AG04450 (cell line): ENCODE measurements around the gene NRN1L. TPM values are rescaled to one million over a fixed set of nuclear protein-coding genes. Genes with fewer than 3 reads are reported as not detected.

ENCODE experiments used
- CTCF ChIA-PET: fragments of 300-600, 350-600 bp; formaldehyde crosslinking; extraction: SDS; loops from one replicate; lab custom pipeline; 2022; ENCODE audit warnings: antibody characterized with exemption, inconsistent platforms; lab: Charles Lee
- POLR2A ChIA-PET: fragments of 350-600 bp; formaldehyde crosslinking; extraction: SDS; loops from one replicate; lab custom pipeline; 2021; ENCODE audit warnings: antibody characterized with exemption, inconsistent platforms; lab: Yijun Ruan, JAX
- DNase-seq: peaks from one replicate; pipeline ENCODE4 v3.0.0-alpha.2; 2011; ENCODE audit warnings: low read depth, low spot score
- H3K27ac ChIP-seq: one replicate; pipeline ENCODE4 v1.5.1; 2012; ENCODE audit warnings: low read depth, low read length, control low read depth
- H3K27me3 ChIP-seq: one replicate; pipeline ENCODE4 v1.6.0; 2012; ENCODE audit warnings: low read length; ENCODE audit not compliant: control insufficient read depth, insufficient read depth
- H3K4me3 ChIP-seq: 2 replicates; pipeline ENCODE4 v1.5.1; 2011; ENCODE audit warnings: mild to moderate bottlenecking, low read depth, low read length, control low read depth
- H3K9me3 ChIP-seq: 2 replicates; pipeline ENCODE4 v1.5.1; 2012; ENCODE audit warnings: low read length; ENCODE audit not compliant: control insufficient read depth, insufficient read depth
- CTCF ChIP-seq: IDR thresholded peaks from 2 replicates; pipeline ENCODE4 v1.5.1; 2011; ENCODE audit warnings: low read depth, low read length, control low read depth, inconsistent platforms
- polyA plus RNA-seq: library from polyadenylated mRNA; depleted of rRNA; stranded (reverse); fragments of >200 nt; gene quantifications from 2 replicates; pipeline ENCODE4 v1.2.3, GENCODE V29; 2011

The NRN1L gene
- polyA plus RNA-seq, 1 experiment, result 0.21 TPM

GRCh38 chr16:67902831-67903230 lies 18.1 kb downstream of the NRN1L start:
- H3K4me3 ChIP-seq, result no peak overlapping the region
- H3K9me3 ChIP-seq, result no peaks in the 10 kb centered on the region
- DNase-seq, result no peak
- ChIA-PET POLR2A (no interaction called here), CTCF (interaction anchor here (2.1 kb wide), 1 partner anchor 87 kb away, joined by 8 read pairs; no protein-coding TSS in a partner anchor)
- TF ChIP-seq CTCF, result no peak
- H3K27ac ChIP-seq, result no peak overlapping the region
- H3K27me3 ChIP-seq, result no peaks in the 10 kb centered on the region

- no peak for DNase-seq
- Histone ChIP-seq H3K4me3 (no peak overlapping the region), H3K27ac (no peak overlapping the region), H3K27me3 (no peaks in the 10 kb centered on the region), H3K9me3 (no peaks in the 10 kb centered on the region)
- POLR2A ChIA-PET, result interaction anchor here (0.5 kb wide), 1 partner anchor 30 kb away, joined by 10 read pairs; no protein-coding TSS in a partner anchor
- CTCF ChIA-PET, result no interaction called here
- TF ChIP-seq CTCF, result no peak
Observed at GRCh38 chr16:67907397-67908180, 22.9 kb downstream of the NRN1L start.

GRCh38 chr16:67909056-67909742 lies 24.5 kb downstream of the NRN1L start:
- POLR2A ChIA-PET, result no interaction called here
- TF ChIP-seq CTCF, result no peak
- no peaks in the 10 kb centered on the region for H3K27me3 ChIP-seq
- no peak overlapping the region for H3K4me3 ChIP-seq
- no peaks in the 10 kb centered on the region for H3K9me3 ChIP-seq
- CTCF ChIA-PET, result no interaction called here
- no peak for DNase-seq
- no peak overlapping the region for H3K27ac ChIP-seq

GRCh38 chr16:67910158-67910557 lies 25.5 kb downstream of the NRN1L start:
- ChIA-PET CTCF (interaction anchor here (0.5 to 2.1 kb wide), 3 partner anchors 93 to 239 kb away, joined by 3 to 10 read pairs (median 3); no protein-coding TSS in a partner anchor), POLR2A (no interaction called here)
- Histone ChIP-seq H3K27me3 (no peaks in the 10 kb centered on the region), H3K4me3 (no peak overlapping the region), H3K27ac (no peak overlapping the region), H3K9me3 (no peaks in the 10 kb centered on the region)
- peak; percentile 42 for DNase-seq
- no peak for TF ChIP-seq CTCF
